Stimulated activated naive B cell treated with anti-CD40 and anti-IgM and Interleukin-4, amounts not matched to agents 10 μg/mL and 1 μg/mL and 100 μg/mL, for 72 hours (primary cell): ENCODE results near the gene DIAPH2.

Experiments
- ATAC-seq, 2 donors: fragments of 150-1000 bp; cut with Tn5 transposase; replicated peaks; 2 replicates each; pipeline ENCODE4 v1.10.0; 2021; ENCODE audit warnings: moderate library complexity in 1 of 2
- DNase-seq: peaks from one replicate; pipeline ENCODE4 v3.0.0; 2021
- H3K27ac Mint-ChIP-seq: one replicate; pipeline ENCODE4 v1.8.0; 2022; ENCODE audit warnings: mild to moderate bottlenecking, mixed read lengths
- H3K27me3 Mint-ChIP-seq, 2 donors: one replicate each; pipeline ENCODE4 v1.8.0; 2022; ENCODE audit warnings: mixed read lengths in 2 of 2
- H3K36me3 Mint-ChIP-seq, 2 donors: one replicate each; pipeline ENCODE4 v1.8.0; 2022; ENCODE audit warnings: mixed read lengths in 2 of 2, mild to moderate bottlenecking in 1 of 2
- H3K4me1 Mint-ChIP-seq, 2 donors: one replicate each; pipeline ENCODE4 v1.8.0; 2022; ENCODE audit warnings: mixed read lengths in 2 of 2, mild to moderate bottlenecking in 1 of 2
- H3K4me3 Mint-ChIP-seq, 2 donors: one replicate each; pipeline ENCODE4 v1.8.0; 2022; ENCODE audit warnings: mild to moderate bottlenecking in 2 of 2, mixed read lengths in 2 of 2, moderate library complexity in 1 of 2
- H3K9me3 Mint-ChIP-seq, 2 donors: one replicate each; pipeline ENCODE4 v1.8.0; 2022; ENCODE audit warnings: mixed read lengths in 2 of 2, mild to moderate bottlenecking in 1 of 2

The DIAPH2 gene

DNA sequence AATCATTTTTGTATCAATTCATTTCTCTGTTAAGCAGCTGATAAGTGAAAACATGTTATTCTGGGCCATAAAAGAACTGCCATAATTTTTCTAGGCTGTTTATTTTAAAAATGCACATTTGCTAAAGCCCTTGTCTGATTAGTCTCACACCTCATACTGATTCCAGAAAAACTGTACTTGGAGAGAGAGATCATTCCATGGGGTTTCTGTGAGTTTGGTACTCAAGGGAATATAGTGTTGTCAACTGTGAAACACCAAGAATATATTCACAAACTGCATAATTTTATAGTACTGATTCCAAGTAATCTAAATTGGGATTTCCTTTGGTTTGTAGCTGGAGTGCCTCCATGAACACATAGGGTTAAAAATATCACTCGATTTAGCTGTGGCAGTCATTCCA, 746.6 kb downstream of the DIAPH2 start:
- no peak for DNase-seq
- Mint-ChIP-seq H3K9me3 (no peaks in the 10 kb centered on the region), H3K27ac (no peak overlapping the region), H3K27me3 (no peaks in the 10 kb centered on the region), H3K4me1 (no peaks in the 10 kb centered on the region), H3K36me3 (no peaks in the 10 kb centered on the region), H3K4me3 (no peak overlapping the region)
- no peak for ATAC-seq

DNA sequence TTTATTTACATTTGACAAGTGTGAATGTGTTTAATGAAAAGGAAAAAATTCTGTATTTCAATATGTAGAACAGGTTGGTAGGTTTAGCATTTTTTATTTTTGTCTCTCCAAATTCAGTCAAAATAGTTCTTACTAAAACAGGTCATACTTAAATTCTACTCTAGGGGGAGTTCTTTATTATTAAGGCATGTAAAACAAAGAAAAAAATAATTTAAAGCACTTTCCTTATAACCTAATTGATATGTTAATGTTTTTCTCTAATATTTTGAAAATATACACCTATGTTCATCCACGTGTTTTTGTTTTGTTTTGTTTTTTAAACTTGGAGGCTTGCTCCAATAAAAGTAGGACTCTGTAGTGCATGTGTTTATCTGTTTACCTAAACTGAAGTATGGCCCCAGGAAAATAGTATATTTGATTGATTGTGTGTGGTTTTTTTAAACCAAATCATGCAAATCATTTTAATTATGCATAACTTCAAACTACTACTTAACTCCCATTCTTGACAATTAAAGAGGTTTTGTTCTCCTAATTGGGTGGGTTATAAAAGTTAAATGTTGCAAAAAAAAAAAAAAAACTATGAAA, 761.7 kb downstream of the DIAPH2 start:
- no peak for DNase-seq
- Mint-ChIP-seq H3K4me3 (no peak overlapping the region), H3K36me3 (no peaks in the 10 kb centered on the region), H3K4me1 (peaks cover 0 to 2% of the 10 kb centered on the region in 2 donors), H3K27ac (no peak overlapping the region), H3K27me3 (no peaks in the 10 kb centered on the region), H3K9me3 (no peaks in the 10 kb centered on the region)
- no peak for ATAC-seq

DNA sequence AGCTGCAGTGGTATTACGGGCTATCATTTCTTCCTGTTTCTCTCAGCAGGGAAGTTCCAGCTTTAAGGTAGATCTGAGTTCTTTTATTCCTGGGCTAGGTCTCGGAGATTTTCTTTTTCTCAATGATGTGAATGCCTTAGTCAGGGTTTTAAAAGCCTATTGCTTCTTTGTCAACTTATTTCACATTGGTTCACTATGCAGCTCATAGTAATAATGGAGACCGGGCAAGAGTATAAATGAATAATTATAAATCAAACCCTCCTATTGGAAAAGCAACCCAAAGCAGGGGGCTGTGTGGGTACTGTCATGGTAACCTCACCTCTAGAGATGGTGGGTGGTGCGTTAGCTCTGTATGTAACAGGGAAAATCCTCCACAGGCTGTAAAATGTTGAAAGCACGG, 762.7 kb downstream of the DIAPH2 start:
- no peak overlapping the region for H3K4me3 Mint-ChIP-seq
- peaks cover 0 to 2% of the 10 kb centered on the region in 2 donors for H3K4me1 Mint-ChIP-seq
- no peaks in the 10 kb centered on the region for H3K36me3 Mint-ChIP-seq
- ATAC-seq (no peak), DNase-seq (no peak)
- H3K27me3 Mint-ChIP-seq = no peaks in the 10 kb centered on the region
- H3K27ac Mint-ChIP-seq = no peak overlapping the region
- H3K9me3 Mint-ChIP-seq = no peaks in the 10 kb centered on the region

DNA sequence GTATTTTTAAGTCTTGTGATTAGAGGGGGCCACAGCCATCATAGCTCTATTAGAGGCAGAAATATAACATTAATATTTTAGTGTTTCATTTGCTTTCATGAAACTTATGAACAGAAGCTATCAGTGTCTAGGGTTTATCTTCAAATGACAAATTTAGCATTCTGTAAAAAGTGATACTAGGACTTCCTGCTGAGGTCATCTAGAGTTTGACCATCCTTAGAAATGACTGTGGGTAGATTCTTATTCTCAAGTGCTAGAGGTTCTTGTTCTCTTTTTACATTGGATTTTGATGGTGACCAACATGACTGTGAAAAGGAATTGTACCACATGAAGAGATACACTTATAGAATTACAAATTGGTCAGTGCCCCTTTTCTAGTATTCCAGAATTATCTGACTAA, 767.6 kb downstream of the DIAPH2 start:
- Mint-ChIP-seq H3K27me3 (no peaks in the 10 kb centered on the region), H3K27ac (no peak overlapping the region)

DNA sequence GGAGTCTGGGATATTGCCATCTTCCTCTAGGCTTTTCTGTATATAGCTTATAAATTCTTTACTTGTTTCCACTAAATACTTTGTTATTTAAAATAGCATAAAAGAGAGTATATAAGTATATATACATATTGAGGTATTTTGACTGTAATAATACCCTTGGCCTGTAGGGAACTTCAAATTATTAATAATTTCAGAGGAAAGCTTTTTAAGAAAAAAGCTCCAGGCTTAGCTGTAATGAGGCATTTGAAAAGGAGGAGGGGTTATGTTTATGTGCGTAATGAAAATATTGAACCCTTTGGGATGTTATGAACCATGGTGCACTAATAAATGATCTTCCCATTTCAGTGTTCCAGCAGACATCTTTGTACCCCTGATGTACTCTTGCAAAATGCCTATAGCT, 777.1 kb downstream of the DIAPH2 start:
- no peak for ATAC-seq
- H3K36me3 Mint-ChIP-seq = no peaks in the 10 kb centered on the region
- H3K27me3 Mint-ChIP-seq = no peaks in the 10 kb centered on the region
- no peak for DNase-seq
- H3K27ac Mint-ChIP-seq = no peak overlapping the region
- no peaks in the 10 kb centered on the region for H3K9me3 Mint-ChIP-seq
- H3K4me1 Mint-ChIP-seq = no peaks in the 10 kb centered on the region
- H3K4me3 Mint-ChIP-seq = no peak overlapping the region

More for the DNA sequence above, 767.6 kb downstream of the DIAPH2 start:
- Mint-ChIP-seq H3K36me3 (no peaks in the 10 kb centered on the region), H3K4me1 (no peaks in the 10 kb centered on the region), H3K9me3 (no peaks in the 10 kb centered on the region), H3K4me3 (no peak overlapping the region)
- ATAC-seq = no peak
- DNase-seq = no peak

DNA sequence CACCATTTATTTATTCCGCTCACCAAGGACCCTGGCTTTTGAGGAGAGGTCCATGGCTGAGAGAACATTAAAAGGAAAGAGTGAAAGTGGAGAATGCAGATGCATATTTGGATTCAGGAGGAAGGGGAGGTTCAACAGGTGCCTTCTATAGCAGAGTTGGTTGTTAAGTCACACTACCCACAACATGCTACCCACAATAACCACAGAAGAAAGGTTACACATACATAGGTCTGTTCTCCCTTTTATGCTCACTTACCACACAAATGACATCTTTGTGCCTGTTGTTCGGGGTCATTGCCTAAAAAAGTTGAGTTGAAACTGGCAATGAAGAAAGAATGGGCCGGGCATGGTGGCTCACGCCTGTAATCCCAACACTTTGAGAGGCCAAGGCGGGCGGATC, 786.4 kb downstream of the DIAPH2 start:
- H3K36me3 Mint-ChIP-seq = no peaks in the 10 kb centered on the region
- DNase-seq (no peak), ATAC-seq (peak in 1 of 2 donors; percentile 23)
- H3K9me3 Mint-ChIP-seq = no peaks in the 10 kb centered on the region
- no peak overlapping the region for H3K27ac Mint-ChIP-seq
- no peak overlapping the region for H3K4me3 Mint-ChIP-seq
- no peaks in the 10 kb centered on the region for H3K27me3 Mint-ChIP-seq
- H3K4me1 Mint-ChIP-seq = no peaks in the 10 kb centered on the region

DNA sequence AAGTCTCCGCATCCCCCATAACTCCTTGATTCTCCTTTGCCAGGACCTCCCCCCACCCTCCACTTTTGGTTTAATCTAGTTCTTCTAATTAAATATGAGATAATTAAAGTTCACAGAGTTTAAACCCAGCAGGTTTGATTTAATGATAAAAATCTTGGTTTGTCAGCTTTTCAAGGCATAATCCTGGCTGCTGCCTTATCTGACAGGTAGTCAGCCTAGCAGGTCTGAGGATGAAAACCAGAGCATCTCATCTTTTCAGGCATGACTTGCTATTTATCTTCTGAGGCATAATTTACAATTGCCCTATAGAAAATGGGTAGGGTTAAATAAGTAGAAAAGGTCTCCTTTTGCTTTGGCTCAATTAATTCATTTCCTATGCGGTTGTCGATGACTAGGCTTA, 790.3 kb downstream of the DIAPH2 start:
- no peak overlapping the region for H3K27ac Mint-ChIP-seq
- no peaks in the 10 kb centered on the region for H3K36me3 Mint-ChIP-seq
- no peaks in the 10 kb centered on the region for H3K4me1 Mint-ChIP-seq
- H3K4me3 Mint-ChIP-seq = no peak overlapping the region
- H3K9me3 Mint-ChIP-seq = no peaks in the 10 kb centered on the region
- no peaks in the 10 kb centered on the region for H3K27me3 Mint-ChIP-seq
- ATAC-seq (no peak), DNase-seq (no peak)

DNA sequence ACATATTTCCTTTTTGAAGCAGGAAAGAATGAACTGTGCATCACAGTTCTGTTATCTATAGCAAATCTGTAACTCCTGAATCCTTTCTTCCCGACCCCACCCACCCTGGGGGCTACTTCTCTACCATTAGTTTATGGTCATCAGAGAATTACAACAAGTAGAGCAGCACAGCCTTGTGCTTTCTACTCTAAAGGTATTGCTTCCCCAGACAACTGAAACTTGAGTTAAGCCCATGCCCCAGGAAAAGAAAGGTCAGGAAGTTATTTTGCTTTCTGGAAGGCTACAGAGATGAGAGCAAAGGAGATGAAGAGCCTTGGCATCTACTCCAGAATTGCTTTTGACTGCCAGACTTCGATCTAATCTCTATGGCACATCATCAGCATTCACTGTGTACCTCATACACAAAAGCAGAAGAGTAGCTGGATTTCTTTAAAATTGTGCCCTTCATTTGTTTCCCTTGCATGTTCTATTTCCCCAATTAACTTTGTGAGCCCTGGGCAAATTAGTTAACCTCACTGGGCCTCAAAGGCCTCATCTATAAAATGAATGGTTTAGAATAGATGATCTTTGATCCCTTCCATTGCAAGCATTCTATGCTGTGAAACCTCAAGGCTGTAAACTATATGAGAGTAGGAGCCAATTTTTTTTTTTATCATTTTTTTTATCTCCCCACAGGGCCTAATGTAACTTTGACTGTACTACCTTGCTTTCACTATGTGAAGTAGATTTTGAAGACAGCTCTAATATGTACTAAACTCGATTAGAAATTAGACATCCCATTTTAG, 794.7 kb downstream of the DIAPH2 start:
- H3K9me3 Mint-ChIP-seq = no peaks in the 10 kb centered on the region
- H3K27me3 Mint-ChIP-seq = no peaks in the 10 kb centered on the region
- DNase-seq (no peak), ATAC-seq (no peak)
- H3K27ac Mint-ChIP-seq = no peak overlapping the region
- H3K4me1 Mint-ChIP-seq = peaks cover 0 to 5% of the 10 kb centered on the region in 2 donors
- no peak overlapping the region for H3K4me3 Mint-ChIP-seq
- no peaks in the 10 kb centered on the region for H3K36me3 Mint-ChIP-seq

DNA sequence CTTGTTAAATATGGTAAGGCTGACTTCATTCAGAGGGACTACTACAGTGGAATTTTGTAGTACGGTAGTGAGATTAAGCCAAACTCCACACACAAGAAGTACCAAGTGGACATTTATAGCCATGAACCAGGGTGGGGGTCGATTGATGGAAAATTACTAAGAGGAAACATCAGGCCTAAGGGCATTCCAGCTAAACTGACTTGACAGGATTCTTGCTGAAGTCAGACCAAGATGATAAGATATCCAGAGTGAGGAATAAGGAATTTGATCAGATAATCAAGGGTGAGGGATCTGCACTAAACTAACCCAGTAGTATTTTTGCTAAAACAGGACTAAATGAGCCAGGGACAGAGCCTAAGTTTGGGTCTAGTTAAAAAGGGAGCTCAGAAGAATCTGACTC, 796.6 kb downstream of the DIAPH2 start:
- no peaks in the 10 kb centered on the region for H3K27me3 Mint-ChIP-seq
- H3K4me1 Mint-ChIP-seq = peaks cover 0 to 5% of the 10 kb centered on the region in 2 donors
- no peak overlapping the region for H3K27ac Mint-ChIP-seq

DNA sequence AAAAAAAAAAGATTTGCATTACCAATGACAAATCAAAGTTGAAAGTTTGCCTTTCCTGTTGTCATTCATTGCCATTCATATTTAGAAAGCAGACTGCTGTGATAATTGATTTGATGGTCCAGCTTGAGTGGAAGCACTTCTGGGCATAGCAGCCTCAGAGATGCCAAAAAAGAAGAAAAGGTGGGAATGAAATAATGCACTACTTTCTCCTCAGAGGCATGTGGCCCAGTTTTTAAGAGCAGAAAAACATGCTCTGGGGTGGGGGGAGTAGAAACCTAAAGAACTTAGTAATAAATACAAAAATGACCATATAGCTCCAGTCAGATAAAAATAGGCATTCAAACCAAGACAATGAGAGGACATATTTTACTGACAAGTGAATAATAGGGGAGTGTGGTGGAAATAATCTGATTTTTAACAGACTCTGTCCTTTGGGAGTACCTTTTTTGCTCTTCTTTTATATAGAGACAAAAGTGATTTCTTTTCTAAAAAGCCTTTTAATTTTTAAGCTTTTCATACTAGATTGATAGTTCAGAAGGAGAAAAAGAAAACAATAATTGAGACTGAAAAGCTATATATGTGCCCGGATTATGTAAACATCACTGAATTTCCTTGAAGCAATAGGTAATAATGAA, 798.1 kb downstream of the DIAPH2 start:
- ATAC-seq (no peak), DNase-seq (no peak)
- Mint-ChIP-seq H3K27ac (no peak overlapping the region), H3K4me1 (peaks cover 0 to 5% of the 10 kb centered on the region in 2 donors), H3K4me3 (no peak overlapping the region), H3K27me3 (no peaks in the 10 kb centered on the region), H3K9me3 (no peaks in the 10 kb centered on the region), H3K36me3 (no peaks in the 10 kb centered on the region)

More for the DNA sequence above, 796.6 kb downstream of the DIAPH2 start:
- H3K36me3 Mint-ChIP-seq = no peaks in the 10 kb centered on the region
- no peak overlapping the region for H3K4me3 Mint-ChIP-seq
- H3K9me3 Mint-ChIP-seq = no peaks in the 10 kb centered on the region
- DNase-seq (no peak), ATAC-seq (no peak)

DNA sequence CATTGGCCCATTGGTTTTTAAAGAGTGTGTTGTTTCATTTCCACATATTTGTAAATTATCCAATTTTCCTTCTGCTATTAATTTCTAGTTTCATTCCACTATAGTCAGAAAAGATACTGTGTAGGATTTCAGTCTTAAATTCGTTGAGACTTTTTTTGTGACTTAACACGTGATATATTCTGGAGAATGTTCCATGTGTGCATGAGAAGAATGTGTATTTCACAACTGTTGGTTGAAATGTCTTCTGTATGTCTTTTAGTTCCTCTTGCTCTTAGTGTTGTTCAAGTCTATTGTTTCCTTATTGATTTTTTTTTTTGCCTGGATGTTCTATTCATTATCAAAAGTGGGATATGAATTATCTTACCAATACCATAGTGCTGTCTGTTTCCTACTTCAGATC, 806.0 kb downstream of the DIAPH2 start:
- Mint-ChIP-seq H3K27ac (no peak overlapping the region), H3K27me3 (no peaks in the 10 kb centered on the region), H3K9me3 (peaks cover 0 to 6% of the 10 kb centered on the region in 2 donors), H3K4me3 (no peak overlapping the region), H3K36me3 (peaks cover 0 to 9% of the 10 kb centered on the region in 2 donors), H3K4me1 (no peaks in the 10 kb centered on the region)
- ATAC-seq (no peak), DNase-seq (no peak)

DNA sequence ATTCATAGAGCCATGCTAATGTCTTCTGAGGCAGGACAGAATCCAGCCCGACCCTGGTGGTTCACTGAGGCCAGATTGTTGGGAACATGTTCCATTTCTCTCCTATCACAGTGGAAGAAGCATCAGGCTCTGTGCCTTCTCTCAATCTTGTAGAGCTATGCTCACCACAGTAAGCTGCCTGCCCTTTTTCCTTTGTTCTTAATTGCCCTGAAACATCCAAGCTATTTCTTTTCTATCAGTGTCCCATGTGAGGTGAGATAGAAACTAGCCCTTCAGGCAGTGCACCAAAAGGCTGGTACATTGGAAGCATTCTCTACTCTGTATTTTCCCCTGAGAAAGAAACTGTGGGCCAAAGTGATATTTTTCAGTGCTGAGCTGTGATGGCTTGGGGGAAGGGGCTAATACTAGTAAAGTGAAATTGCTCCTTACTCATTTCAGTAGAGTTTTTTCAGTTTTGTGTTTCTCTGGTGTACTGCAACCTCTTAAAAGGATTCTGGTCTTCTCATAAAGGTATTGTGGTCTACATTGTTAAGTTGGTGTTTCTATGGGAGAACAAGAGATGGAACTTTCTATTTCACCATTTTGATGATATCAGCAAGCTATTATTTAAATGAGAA, 810.2 kb downstream of the DIAPH2 start:
- H3K9me3 Mint-ChIP-seq = peaks cover 0 to 6% of the 10 kb centered on the region in 2 donors
- DNase-seq (no peak), ATAC-seq (peak; percentile 54 to 57)
- H3K4me3 Mint-ChIP-seq = no peak overlapping the region
- no peaks in the 10 kb centered on the region for H3K27me3 Mint-ChIP-seq
- no peak overlapping the region for H3K27ac Mint-ChIP-seq
- H3K36me3 Mint-ChIP-seq = peaks cover 0 to 9% of the 10 kb centered on the region in 2 donors
- peaks cover 6 to 14% of the 10 kb centered on the region in 2 donors for H3K4me1 Mint-ChIP-seq

DNA sequence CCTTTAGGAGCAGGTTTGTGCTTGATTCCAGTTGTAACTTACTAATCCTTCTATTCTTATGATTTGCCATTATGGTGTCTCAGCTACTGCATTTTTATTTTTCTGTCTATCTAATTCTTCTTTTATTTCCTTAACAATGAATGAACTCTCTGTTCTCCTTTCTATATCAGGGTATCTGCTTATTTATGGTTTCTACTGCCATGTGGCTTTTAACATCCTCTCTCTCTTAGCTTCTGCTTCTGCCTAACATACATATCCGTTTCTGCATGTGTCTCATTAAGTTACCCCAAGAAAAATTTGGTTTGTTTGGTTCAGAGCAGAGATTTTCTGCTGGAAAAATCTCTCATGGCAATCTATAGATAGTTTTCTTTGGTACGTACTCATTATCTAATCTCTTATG, 813.5 kb downstream of the DIAPH2 start:
- peak; percentile 66 to 68 for ATAC-seq
- Mint-ChIP-seq H3K4me1 (peaks cover 6 to 14% of the 10 kb centered on the region in 2 donors), H3K4me3 (peak overlapping the region in 1 of 2 donors; percentile 43), H3K27ac (no peak overlapping the region), H3K9me3 (no peaks in the 10 kb centered on the region), H3K36me3 (no peaks in the 10 kb centered on the region), H3K27me3 (no peaks in the 10 kb centered on the region)
- DNase-seq = no peak

DNA sequence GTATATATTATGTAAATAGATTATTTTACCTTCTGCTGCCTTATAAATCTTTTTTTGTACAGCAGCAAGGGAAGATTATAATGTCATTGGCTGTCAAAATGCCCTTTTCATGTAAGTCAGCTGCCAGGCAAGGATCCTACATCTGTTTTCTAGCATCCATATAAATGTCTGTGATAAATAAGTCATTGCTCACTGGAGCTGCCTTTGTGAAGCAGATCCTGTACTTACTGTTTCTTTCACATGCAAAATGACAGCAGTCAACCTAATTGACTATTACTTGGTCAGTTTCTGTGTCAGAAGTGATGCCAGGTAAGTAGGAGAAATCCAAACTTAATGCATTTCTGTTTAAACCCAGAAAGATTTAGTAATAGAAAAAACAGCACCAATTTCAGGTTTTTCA, 819.8 kb downstream of the DIAPH2 start:
- DNase-seq = no peak
- Mint-ChIP-seq H3K27me3 (no peaks in the 10 kb centered on the region), H3K27ac (no peak overlapping the region), H3K4me3 (no peak overlapping the region), H3K36me3 (no peaks in the 10 kb centered on the region), H3K9me3 (peaks cover 0 to 3% of the 10 kb centered on the region in 2 donors), H3K4me1 (no peaks in the 10 kb centered on the region)
- no peak for ATAC-seq
